Lower leg skin (tissue), 4 donors: ENCODE results near the gene TRMT112. TPM values are rescaled to one million over a fixed set of nuclear protein-coding genes. Genes with fewer than 3 reads are reported as not detected.
A peak's percentile ranks its signal among the peaks of the same experiment; 100 is the strongest.

ENCODE experiments used
- DNase-seq, 2 donors: peaks; one replicate each; pipeline ENCODE4 v3.0.0-alpha.2; 2019; ENCODE audit warnings: low spot score in 2 of 2
- H3K4me3 ChIP-seq: fragments of 200-600 bp; sonication (generic); 2 replicates; pipeline ENCODE4 v1.5.1; 2017; ENCODE audit warnings: mild to moderate bottlenecking, low read depth; ENCODE audit not compliant: poor library complexity, severe bottlenecking
- POLR2A ChIP-seq, 2 donors: fragments of 450-650 bp; IDR thresholded peaks; one replicate each; pipeline ENCODE4 v1.6.1; 2016 to 2017; ENCODE audit warnings: antibody characterized with exemption in 2 of 2, mild to moderate bottlenecking in 1 of 2, moderate library complexity in 1 of 2
- WGBS, 2 donors: methylation state at CpG; one replicate each; pipeline ENCODE4 v1.1.5; 2018; 5-methylcytosine and 5-hydroxymethylcytosine counted together
- intact Hi-C: fragments of 100-400 bp; cut with DNase I; formaldehyde crosslinking; loops from one replicate; pipeline ENCODE4 v1.15.0; 2023; ENCODE audit warnings: low total_unique reads
- total RNA-seq, 4 donors: library from RNA; depleted of rRNA; stranded (reverse); fragments of >200 nt; gene quantifications; one replicate each; pipeline ENCODE4 v1.1.0, GENCODE V29; 2016
- TF ChIP-seq, protein P1 (sequence below), 3 donors: fragments of 450-650 bp; IDR thresholded peaks; one replicate each; pipeline ENCODE4 v1.5.1; 2016; ENCODE audit warnings: antibody characterized with exemption in 3 of 3, mild to moderate bottlenecking in 3 of 3, moderate library complexity in 2 of 3

Gene TRMT112
- total RNA-seq, 4 donors from 2014 or later, result 199 to 356 (median 255) TPM

DNA sequence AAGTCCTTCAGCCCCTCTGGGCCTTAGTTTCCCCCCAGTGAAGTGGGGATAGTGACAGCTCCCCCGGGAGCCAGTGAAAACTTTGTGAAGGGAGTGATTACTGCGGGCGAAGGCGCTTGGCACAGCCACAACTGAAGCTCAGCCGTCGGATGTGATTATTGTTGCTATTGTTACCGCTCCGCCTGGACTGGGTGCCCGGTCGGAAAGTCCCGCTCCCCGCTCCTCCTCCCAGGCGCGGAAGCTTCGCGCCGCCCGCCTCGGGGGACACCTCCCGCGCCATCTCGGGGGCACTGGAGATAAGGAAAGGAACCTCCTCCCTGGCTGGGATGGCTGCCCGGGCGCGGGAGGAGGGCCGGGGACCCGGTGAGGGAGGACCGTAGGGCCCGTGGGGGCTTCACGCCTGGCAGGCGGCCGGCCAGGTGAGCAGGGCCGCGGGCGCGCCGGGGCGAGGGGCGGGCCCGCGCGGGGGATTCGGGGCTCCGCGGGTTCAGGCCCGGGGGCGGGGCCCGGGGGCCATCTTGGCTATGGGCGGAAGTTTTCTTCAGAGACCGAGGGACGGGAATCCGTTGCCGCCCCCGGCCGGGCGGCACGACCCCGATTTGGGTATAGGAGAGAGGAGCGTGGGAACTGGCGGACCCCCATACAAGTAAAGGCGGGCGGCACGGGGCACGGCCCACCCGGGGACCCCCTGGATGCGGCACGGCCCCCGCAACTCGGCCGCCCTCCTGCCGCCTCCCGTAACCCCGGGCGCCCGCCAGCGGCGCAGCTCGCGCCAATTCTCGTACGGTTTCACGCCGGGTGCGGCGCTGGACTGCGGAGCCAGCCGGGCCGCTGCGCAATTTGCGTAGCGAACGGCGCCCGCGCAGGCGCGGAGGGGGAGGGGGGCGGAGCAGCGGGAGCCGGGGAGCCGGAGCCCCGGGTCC lies 32.1 kb downstream of the TRMT112 start, which contains the start of gene GPR137:
Gene GPR137 (plus strand): TSS at position 887 of the 923 bp plus-strand sequence. CDS start 677 bp downstream, outside the sequence.
- 0 to 1% methylated on average over 22 to 41 of the region's 102 CpGs for WGBS, 2 donors
- peak; percentile 78 to 97 for DNase-seq
- peak within 1 kb of the TSS; percentile 85 for H3K4me3 ChIP-seq
- intact Hi-C loops, result no loop called here
- TF ChIP-seq, protein P1, sequence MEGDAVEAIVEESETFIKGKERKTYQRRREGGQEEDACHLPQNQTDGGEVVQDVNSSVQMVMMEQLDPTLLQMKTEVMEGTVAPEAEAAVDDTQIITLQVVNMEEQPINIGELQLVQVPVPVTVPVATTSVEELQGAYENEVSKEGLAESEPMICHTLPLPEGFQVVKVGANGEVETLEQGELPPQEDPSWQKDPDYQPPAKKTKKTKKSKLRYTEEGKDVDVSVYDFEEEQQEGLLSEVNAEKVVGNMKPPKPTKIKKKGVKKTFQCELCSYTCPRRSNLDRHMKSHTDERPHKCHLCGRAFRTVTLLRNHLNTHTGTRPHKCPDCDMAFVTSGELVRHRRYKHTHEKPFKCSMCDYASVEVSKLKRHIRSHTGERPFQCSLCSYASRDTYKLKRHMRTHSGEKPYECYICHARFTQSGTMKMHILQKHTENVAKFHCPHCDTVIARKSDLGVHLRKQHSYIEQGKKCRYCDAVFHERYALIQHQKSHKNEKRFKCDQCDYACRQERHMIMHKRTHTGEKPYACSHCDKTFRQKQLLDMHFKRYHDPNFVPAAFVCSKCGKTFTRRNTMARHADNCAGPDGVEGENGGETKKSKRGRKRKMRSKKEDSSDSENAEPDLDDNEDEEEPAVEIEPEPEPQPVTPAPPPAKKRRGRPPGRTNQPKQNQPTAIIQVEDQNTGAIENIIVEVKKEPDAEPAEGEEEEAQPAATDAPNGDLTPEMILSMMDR (IDR thresholded peaks at IDR 0.05), result no peak
- no peak for TF ChIP-seq POLR2A (IDR thresholded peaks at IDR 0.05)

DNA sequence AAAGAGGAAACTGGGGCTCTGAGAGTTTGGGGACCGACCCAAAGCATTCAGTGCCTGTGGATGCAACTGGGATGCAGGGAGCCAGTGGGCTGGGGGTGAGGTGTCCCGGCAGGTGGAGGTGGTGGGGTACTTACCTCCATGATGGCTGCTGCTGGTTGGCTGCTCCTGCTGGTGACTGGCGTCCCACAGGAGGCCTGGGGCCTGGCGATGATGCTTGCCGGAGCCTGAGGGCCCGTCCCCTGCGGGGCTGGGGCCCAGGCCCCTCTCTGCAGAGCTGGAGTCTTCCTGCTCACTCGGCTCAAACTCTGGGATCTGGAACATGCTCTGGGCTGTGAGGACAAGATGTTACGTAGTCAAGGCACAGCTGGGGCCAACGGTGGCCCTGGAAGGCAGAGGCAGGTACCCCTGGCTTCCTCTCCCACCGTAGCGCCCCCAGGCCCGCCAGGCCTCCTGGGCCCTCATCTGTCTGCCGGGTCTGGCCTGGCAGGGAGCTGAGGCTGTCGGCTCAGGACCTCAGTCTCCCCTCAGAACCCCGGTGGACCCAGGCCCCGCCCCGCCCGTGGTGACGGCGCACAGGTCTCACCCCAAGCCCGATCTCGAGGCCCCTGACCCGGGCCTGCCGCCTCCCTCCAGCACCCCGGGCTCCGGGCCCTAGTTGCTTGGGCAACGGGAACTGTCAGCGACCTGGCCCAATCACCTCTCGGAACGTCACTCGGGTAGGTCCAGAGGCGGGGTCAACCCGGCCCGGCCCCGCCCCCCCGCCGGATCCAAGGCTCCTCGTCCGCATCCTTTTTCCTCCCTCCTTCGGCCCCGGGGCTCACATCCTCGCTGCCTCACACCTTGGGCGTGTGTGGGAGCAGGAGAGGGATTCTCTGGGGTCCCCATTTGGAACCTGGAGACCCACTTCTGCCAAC lies 33.1 kb downstream of the TRMT112 start, which contains the start of gene BAD:
Gene BAD (minus strand): TSS at position 618 of the 914 bp plus-strand sequence. CDS start 297 bp downstream, at position 321.
- intact Hi-C loops, result no loop called here
- 3% methylated on average over 27 to 37 of the region's 44 CpGs for WGBS, 2 donors
- peak within 1 kb of the TSS; percentile 85 for H3K4me3 ChIP-seq
- TF ChIP-seq POLR2A (IDR thresholded peaks at IDR 0.05), result no peak
- TF ChIP-seq, protein P1 (IDR thresholded peaks at IDR 0.05), result no peak
- DNase-seq, result peak; percentile 95 to 99

DNA sequence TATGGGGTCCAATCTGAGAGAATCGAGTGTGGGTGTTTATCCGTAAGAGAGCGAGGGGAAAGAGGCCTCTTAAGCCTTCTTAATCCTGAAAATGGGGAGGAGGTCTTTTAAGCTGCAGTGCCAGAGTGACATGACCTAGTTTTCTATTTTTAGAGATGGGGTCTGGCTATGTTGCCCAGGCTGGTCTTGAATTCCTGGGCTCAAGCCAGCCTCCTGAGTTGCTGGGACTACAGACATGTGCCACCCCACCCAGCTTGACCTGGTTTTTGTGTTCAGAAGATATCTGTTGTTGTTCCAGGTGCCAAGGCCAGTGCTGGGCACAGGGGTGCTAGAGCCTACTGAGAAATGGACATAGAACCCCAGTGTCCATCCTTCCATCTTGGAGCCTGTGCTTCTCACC lies 34.3 kb downstream of the TRMT112 start:
- no peak for TF ChIP-seq POLR2A (IDR thresholded peaks at IDR 0.05)
- TF ChIP-seq, protein P1 (IDR thresholded peaks at IDR 0.05), result no peak
- intact Hi-C loops, result no loop called here
- H3K4me3 ChIP-seq, result no peak overlapping the region
- 82 to 86% methylated on average over 3 of the region's 3 CpGs for WGBS, 2 donors
- DNase-seq, result no peak

DNA sequence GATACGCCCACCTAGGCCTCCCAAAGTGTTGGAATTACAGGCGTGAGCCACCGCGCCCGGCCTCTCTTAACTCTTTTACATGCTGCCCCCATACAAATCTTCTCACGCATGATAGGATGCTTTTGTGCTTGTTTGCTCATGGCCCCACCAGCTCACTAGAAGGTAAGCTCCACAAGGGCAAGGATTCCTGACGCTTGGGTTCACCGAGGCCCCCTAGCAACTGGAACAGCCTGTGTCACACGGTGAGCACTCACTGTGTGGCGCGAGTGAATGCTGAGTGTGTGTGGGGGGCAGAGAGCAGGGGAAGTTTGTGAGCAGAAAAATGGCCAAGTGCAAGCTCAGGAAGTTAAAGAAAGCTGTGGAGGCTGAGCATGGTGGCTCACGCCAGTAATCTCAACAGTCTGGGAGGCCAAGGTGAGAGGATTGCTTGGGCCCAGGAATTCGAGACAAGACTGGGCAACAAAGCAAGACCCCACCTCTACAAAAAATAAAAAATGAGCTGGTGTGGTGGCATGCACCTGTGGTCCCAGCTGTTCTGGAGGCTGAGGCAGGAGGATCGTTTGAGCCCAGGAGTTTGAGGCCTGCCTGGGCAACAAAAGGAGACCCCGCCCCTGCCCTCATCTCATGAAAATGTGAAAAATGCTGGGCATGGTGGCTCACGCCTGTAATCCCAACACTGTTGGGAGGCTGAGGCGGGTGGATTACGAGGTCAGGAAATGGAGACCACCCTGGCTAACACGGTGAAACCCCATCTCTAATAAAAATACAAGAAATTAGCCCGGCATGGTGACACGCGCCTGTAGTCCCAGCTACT lies 35.2 kb downstream of the TRMT112 start:
- no peak for DNase-seq
- intact Hi-C loops, result no loop called here
- 92 to 93% methylated on average over 22 of the region's 22 CpGs for WGBS, 2 donors

More for the DNA sequence above, 35.2 kb downstream of the TRMT112 start:
- no peak overlapping the region for H3K4me3 ChIP-seq
- TF ChIP-seq POLR2A (IDR thresholded peaks at IDR 0.05), result no peak
- TF ChIP-seq, protein P1 (IDR thresholded peaks at IDR 0.05), result no peak
